Measurements from ENCODE around the gene SAMD3. TPM values are rescaled to one million over a fixed set of nuclear protein-coding genes. Genes with fewer than 3 reads are reported as not detected.

SAMD3 gene
- total RNA-seq, 1 experiment from 2014 or later = 0.39 TPM

DNA sequence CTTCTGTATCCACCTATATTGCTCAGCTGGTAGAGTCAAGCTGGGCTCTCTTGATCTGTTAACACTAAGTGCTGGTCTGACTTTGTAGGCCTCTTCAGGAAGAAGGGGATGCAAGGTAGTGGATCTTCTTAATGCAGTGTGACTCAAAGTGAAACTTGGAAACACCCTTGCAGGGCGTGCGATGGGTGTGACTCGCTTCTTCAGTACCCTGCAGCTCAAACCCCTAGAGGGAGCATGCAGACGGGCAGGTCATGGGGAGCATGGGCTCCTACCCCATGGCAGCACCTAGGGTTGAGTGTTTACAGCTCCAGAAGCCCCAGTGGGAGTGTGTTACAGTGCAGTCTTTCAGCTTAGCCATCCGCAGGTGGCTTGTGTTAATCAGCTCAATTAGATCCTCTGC is 757 bp upstream of the SAMD3 start:
- H3K4me1 ChIP-seq (ENCODE audit: insufficient read depth, low read length) = no peaks in the 10 kb centered on the region
- H4K8ac ChIP-seq (replicated peaks; ENCODE audit: insufficient read length, low read depth, low read length) = no peak overlapping the region
- no peak overlapping the region for H3K4me3 Mint-ChIP-seq
- TF ChIP-seq, protein P1, sequence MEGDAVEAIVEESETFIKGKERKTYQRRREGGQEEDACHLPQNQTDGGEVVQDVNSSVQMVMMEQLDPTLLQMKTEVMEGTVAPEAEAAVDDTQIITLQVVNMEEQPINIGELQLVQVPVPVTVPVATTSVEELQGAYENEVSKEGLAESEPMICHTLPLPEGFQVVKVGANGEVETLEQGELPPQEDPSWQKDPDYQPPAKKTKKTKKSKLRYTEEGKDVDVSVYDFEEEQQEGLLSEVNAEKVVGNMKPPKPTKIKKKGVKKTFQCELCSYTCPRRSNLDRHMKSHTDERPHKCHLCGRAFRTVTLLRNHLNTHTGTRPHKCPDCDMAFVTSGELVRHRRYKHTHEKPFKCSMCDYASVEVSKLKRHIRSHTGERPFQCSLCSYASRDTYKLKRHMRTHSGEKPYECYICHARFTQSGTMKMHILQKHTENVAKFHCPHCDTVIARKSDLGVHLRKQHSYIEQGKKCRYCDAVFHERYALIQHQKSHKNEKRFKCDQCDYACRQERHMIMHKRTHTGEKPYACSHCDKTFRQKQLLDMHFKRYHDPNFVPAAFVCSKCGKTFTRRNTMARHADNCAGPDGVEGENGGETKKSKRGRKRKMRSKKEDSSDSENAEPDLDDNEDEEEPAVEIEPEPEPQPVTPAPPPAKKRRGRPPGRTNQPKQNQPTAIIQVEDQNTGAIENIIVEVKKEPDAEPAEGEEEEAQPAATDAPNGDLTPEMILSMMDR (conservative IDR thresholded peaks at IDR 0.05) = 0 out of 3 replicates have a peak, but pooled peaks have one; percentile 20
- H3K79me1 ChIP-seq (ENCODE audit: insufficient read depth, low read depth, low read length, poor library complexity, severe bottlenecking) = no peaks in the 10 kb centered on the region
- H3K56ac ChIP-seq (ENCODE audit: insufficient read length, low read depth, low read length) = no peak overlapping the region
- no peaks in the 10 kb centered on the region for H3K79me2 ChIP-seq (ENCODE audit: insufficient read depth, low read length)
- no peak overlapping the region for H3K23ac ChIP-seq (ENCODE audit: insufficient read length, low read depth, low read length)
- no peak overlapping the region for H3K18ac ChIP-seq (ENCODE audit: insufficient read length, low read depth, low read length)
- H3K27ac ChIP-seq (ENCODE audit: insufficient read length, low read depth, low read length) = no peak overlapping the region
- no peaks in the 10 kb centered on the region for H3K27me3 ChIP-seq (ENCODE audit: insufficient read depth, low read length)
- H2BK12ac ChIP-seq (ENCODE audit: insufficient read length, low read depth, low read length) = no peak overlapping the region
- no peak overlapping the region for H2BK5ac ChIP-seq (ENCODE audit: insufficient read length, low read length)
- no peak overlapping the region for H2AFZ ChIP-seq (ENCODE audit: low read length)
- no peaks in the 10 kb centered on the region; the same call in 1 of the 2 replicates for H3K27me3 Mint-ChIP-seq (ENCODE audit: low read depth)
- no peak overlapping the region for H3K9ac ChIP-seq (ENCODE audit: extremely low read depth, insufficient read length, low read length)
- H2AK5ac ChIP-seq (ENCODE audit: insufficient read length, low read length) = no peak overlapping the region
- H3T11ph ChIP-seq (ENCODE audit: low read length) = no peak overlapping the region
- H2BK120ac ChIP-seq (ENCODE audit: low read depth, low read length, poor library complexity, severe bottlenecking) = no peak overlapping the region
- H3K23me2 ChIP-seq (ENCODE audit: insufficient read length, low read depth, low read length, poor library complexity, severe bottlenecking) = no peaks in the 10 kb centered on the region
- no peak overlapping the region for H4K5ac ChIP-seq (ENCODE audit: insufficient read length, low read depth, low read length)
- WGBS (ENCODE audit: extremely low coverage, insufficient read length, low lambda C conversion rate) = no CpG with 5 or more reads among the region's 5 CpGs
- no peak overlapping the region for H3K4ac ChIP-seq (ENCODE audit: low read depth, low read length)
- no peak overlapping the region for H3K14ac ChIP-seq (ENCODE audit: insufficient read depth, low read length)
- 0 out of 4 replicates have a peak, but pooled peaks cover 0 to 2% of the 10 kb centered on the region in 2 experiments for H3K4me1 Mint-ChIP-seq
- no peak overlapping the region for H3K27ac Mint-ChIP-seq
- H2BK15ac ChIP-seq (ENCODE audit: low read depth, low read length) = no peak overlapping the region
- no peak overlapping the region for H3K4me2 ChIP-seq (ENCODE audit: insufficient read depth, insufficient read length, low read length)
- H3K36me3 Mint-ChIP-seq (ENCODE audit: insufficient read depth in 1 of 3, low read depth in 3 of 3) = no peaks in the 10 kb centered on the region; a peak in 1 of 7 replicates
- H4K20me1 ChIP-seq (ENCODE audit: control insufficient read depth, insufficient read depth, insufficient read length) = no peaks in the 10 kb centered on the region
- DNase-seq = no peak
- H3K9me3 ChIP-seq (ENCODE audit: control insufficient read depth, low read depth, low read length) = no peaks in the 10 kb centered on the region
- H3K9me3 Mint-ChIP-seq = peaks cover 0 to 5% of the 10 kb centered on the region in 2 experiments; a peak in 1 of 5 replicates
- no peak overlapping the region for H2BK20ac ChIP-seq (ENCODE audit: low read depth, low read length, poor library complexity, severe bottlenecking)
- H4K91ac ChIP-seq (ENCODE audit: insufficient read length, low read depth, low read length) = no peak overlapping the region
